ENCODE results near the gene DNTTIP2.

- TF ChIP-seq SP1 (IDR thresholded peaks at IDR 0.05): no peak
- no peak for TF ChIP-seq FOXM1 (IDR thresholded peaks at IDR 0.05; ENCODE audit: borderline replicate concordance)
- no peak for TF ChIP-seq BHLHE40 (IDR thresholded peaks at IDR 0.05; ENCODE audit: borderline replicate concordance)
- TF ChIP-seq, protein P1, sequence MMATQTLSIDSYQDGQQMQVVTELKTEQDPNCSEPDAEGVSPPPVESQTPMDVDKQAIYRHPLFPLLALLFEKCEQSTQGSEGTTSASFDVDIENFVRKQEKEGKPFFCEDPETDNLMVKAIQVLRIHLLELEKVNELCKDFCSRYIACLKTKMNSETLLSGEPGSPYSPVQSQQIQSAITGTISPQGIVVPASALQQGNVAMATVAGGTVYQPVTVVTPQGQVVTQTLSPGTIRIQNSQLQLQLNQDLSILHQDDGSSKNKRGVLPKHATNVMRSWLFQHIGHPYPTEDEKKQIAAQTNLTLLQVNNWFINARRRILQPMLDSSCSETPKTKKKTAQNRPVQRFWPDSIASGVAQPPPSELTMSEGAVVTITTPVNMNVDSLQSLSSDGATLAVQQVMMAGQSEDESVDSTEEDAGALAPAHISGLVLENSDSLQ (IDR thresholded peaks at IDR 0.05): no peak
Measured at GRCh38 chr1:93853940-93854339, 25.1 kb downstream of the DNTTIP2 start.
